ENCODE measurements around the gene TBL2.

- TF ChIP-seq CTCF (IDR thresholded peaks at IDR 0.05; ENCODE audit: low read length) (no peak), EZH2phosphoT487 (IDR thresholded peaks at IDR 0.05; ENCODE audit: low read length) (no peak)
These were observed 56.7 kb downstream of the TBL2 start for GRCh38 chr7:73521636-73522104.

Measured in MM.1S (cell line).